ENCODE measurements around the gene ZFPM1.
A peak's percentile ranks its signal among the peaks of the same experiment; 100 is the strongest.

ZFPM1 gene

DNA sequence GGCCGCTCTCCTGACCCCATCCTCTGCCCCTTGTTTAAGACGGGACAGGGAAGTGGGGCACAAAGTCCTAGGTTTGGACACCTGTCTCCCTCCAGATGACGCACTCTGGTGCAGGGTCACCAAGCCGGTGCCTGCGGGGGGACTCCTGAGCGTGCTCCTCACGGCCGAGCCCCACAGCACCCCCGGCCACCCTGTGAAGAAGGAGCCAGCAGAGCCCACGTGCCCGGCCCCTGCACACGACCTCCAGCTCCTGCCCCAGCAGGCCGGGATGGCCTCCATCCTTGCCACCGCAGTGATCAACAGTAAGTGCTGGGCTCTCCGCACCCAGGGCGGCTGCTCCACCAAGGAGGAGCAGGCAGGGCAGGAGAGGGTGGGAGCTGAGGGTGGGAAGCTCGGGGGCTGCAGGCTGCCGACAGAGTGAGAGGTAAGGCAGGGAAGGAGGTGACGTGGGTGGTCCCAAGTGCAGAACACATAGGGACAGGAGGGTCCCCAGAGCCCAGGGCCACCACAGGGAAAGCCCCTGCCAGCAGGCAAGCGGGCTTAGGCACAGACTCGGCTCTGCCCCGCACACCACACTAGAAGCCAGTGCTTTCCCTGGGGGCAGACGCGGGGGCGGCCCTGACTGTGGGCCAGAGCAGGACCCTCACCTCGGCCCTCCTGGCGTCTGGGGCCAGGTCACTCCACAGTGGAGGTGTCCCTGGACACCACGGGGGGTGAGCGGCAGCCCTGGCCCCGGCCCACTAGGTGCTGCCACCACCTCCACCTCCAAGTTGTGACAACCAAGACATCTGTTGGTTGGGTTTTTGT lies 75.1 kb downstream of the ZFPM1 start:
- no peak for TF ChIP-seq POLR2A (IDR thresholded peaks at IDR 0.05; ENCODE audit: low read depth, low read length)
- FAIRE-seq, result no peak
- no peak for DNase-seq (ENCODE audit: insufficient read length, low spot score)

GRCh38 chr16:88528902-88529318 lies 75.8 kb downstream of the ZFPM1 start:
- FAIRE-seq (no peak), DNase-seq (ENCODE audit: insufficient read length, low spot score) (no peak)
- no peak for TF ChIP-seq POLR2A (IDR thresholded peaks at IDR 0.05; ENCODE audit: low read depth, low read length)

DNA sequence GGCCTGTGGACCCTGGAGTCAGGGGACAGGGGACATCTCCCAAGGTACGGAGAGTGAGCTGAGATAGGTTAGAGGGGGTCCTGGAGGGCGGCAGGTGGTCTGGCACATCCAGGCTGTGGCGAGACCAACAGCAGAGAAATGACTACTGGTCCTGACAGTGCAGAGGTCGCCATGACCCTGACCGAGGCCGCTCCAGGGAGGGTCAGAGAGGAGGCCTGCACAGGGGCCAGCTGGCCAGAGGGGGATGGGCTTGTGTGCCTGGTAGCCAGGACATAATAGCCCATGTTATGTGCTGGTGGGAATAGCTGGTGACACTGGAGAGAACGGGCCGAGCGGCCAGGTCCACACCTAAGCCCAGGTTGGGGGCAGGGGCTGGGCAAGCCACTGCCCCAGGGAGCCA lies 76.5 kb downstream of the ZFPM1 start:
- DNase-seq (ENCODE audit: insufficient read length, low spot score), result no peak
- FAIRE-seq, result no peak
- no peak for TF ChIP-seq POLR2A (IDR thresholded peaks at IDR 0.05; ENCODE audit: low read depth, low read length)

GRCh38 chr16:88530051-88530857 lies 77.2 kb downstream of the ZFPM1 start:
- FAIRE-seq (no peak), DNase-seq (ENCODE audit: insufficient read length, low spot score) (no peak)
- no peak for TF ChIP-seq POLR2A (IDR thresholded peaks at IDR 0.05; ENCODE audit: low read depth, low read length)

- FAIRE-seq, result no peak
- TF ChIP-seq POLR2A (IDR thresholded peaks at IDR 0.05; ENCODE audit: low read depth, low read length), result no peak
- DNase-seq (ENCODE audit: insufficient read length, low spot score), result no peak
Observed at GRCh38 chr16:88530858-88531203, 77.8 kb downstream of the ZFPM1 start.

DNA sequence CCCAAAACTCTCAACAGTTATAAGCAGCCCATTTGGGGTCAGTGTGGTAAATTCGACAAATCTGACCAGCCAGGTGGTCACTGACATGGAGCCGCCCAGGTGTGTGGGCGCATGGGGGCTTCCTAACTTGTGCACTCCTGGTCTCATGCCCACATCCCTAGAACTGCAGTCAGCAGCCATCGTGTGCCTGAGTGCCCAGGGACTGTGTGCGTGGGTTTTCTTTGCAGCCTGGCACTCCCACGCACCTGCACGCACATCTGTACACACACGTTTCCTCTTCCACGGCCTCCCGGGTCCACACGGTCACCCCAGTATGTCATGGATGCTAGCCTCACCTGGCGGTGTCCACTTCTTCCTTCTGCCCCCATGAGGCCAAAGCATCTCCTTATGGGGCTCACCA lies 78.3 kb downstream of the ZFPM1 start:
- DNase-seq (ENCODE audit: insufficient read length, low spot score), result no peak
- no peak for FAIRE-seq
- no peak for TF ChIP-seq POLR2A (IDR thresholded peaks at IDR 0.05; ENCODE audit: low read depth, low read length)

GRCh38 chr16:88531931-88532433 lies 78.9 kb downstream of the ZFPM1 start:
- TF ChIP-seq POLR2A (IDR thresholded peaks at IDR 0.05; ENCODE audit: low read depth, low read length), result no peak
- DNase-seq (ENCODE audit: insufficient read length, low spot score), result no peak
- no peak for FAIRE-seq

- FAIRE-seq, result no peak
- TF ChIP-seq POLR2A (IDR thresholded peaks at IDR 0.05; ENCODE audit: low read depth, low read length), result no peak
Observed at GRCh38 chr16:88532434-88533241, 79.6 kb downstream of the ZFPM1 start.

DNA sequence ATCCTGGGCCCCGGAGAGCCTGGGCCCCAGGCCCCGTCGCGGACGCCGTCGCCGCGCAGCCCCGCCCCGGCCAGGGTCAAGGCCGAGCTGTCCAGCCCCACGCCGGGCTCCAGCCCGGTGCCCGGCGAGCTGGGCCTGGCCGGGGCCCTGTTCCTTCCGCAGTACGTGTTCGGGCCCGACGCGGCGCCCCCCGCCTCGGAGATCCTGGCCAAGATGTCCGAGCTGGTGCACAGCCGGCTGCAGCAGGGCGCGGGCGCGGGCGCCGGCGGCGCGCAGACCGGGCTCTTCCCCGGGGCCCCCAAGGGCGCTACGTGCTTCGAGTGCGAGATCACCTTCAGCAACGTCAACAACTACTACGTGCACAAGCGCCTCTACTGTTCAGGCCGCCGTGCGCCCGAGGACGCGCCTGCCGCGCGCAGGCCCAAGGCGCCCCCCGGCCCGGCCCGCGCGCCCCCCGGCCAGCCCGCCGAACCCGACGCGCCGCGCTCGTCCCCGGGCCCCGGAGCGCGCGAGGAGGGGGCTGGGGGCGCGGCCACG lies 80.4 kb downstream of the ZFPM1 start:
- no peak for TF ChIP-seq POLR2A (IDR thresholded peaks at IDR 0.05; ENCODE audit: low read depth, low read length)
- no peak for FAIRE-seq

More at GRCh38 chr16:88532434-88533241, 79.6 kb downstream of the ZFPM1 start:
- no peak for DNase-seq (ENCODE audit: insufficient read length, low spot score)

DNA sequence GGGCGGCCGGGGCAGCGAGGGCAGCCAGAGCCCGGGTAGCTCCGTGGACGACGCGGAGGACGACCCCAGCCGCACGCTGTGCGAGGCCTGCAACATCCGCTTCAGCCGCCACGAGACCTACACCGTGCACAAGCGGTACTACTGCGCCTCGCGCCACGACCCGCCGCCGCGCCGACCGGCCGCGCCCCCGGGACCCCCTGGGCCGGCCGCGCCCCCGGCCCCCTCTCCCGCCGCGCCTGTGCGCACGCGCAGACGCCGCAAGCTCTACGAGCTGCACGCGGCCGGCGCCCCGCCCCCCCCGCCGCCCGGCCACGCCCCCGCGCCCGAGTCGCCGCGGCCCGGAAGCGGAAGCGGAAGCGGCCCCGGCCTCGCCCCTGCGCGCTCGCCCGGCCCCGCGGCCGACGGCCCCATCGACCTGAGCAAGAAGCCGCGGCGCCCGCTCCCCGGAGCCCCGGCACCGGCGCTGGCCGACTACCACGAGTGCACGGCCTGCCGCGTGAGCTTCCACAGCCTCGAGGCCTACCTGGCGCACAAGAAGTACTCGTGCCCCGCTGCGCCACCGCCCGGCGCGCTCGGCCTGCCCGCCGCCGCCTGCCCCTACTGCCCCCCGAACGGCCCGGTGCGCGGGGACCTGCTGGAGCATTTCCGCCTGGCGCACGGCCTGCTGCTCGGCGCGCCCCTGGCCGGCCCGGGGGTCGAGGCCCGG lies 81.0 kb downstream of the ZFPM1 start:
- DNase-seq (ENCODE audit: insufficient read length, low spot score) (peak; percentile 76), FAIRE-seq (no peak)
- TF ChIP-seq POLR2A (IDR thresholded peaks at IDR 0.05; ENCODE audit: low read depth, low read length), result 0 out of 2 replicates have a peak, but pooled peaks have one; percentile 39

More for the DNA sequence above, 80.4 kb downstream of the ZFPM1 start:
- DNase-seq (ENCODE audit: insufficient read length, low spot score), result no peak

DNA sequence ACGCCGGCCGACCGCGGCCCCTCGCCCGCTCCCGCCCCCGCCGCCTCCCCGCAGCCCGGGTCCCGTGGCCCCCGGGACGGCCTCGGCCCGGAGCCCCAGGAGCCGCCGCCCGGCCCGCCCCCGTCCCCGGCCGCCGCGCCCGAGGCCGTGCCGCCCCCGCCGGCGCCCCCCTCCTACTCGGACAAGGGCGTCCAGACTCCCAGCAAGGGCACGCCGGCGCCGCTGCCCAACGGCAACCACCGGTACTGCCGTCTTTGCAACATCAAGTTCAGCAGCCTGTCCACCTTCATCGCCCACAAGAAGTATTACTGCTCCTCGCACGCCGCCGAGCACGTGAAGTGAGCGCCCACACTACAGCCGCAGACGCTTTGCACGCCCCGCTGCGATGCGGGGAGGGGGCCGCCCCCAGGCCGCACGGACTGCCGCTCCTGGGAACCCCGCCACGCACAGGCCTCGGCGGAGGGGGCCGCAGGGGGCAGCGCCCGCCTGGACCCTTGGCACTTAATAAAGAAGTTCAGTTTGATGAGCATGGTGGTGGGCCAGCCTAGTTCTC lies 81.6 kb downstream of the ZFPM1 start:
- DNase-seq (ENCODE audit: insufficient read length, low spot score) (no peak), FAIRE-seq (no peak)
- TF ChIP-seq POLR2A (IDR thresholded peaks at IDR 0.05; ENCODE audit: low read depth, low read length), result 0 out of 2 replicates have a peak, but pooled peaks have one; percentile 6

- TF ChIP-seq POLR2A (IDR thresholded peaks at IDR 0.05; ENCODE audit: low read depth, low read length), result no peak; the same call in 1 of the 2 replicates
- DNase-seq (ENCODE audit: insufficient read length, low spot score), result no peak
- FAIRE-seq, result no peak
Observed at GRCh38 chr16:88535191-88535856, 82.2 kb downstream of the ZFPM1 start.
